GM23248 (cell line): ENCODE measurements around the gene RAD51B.

Experiments used
- EZH2 ChIP-seq: fragments of 200-600 bp; sonication (generic); IDR thresholded peaks from 2 replicates; pipeline ENCODE4 v1.6.1; 2018; ENCODE audit warnings: antibody characterized with exemption, mild to moderate bottlenecking; ENCODE audit not compliant: insufficient read depth, poor library complexity, severe bottlenecking
- EZH2phosphoT487 ChIP-seq: fragments of 200-600 bp; sonication (generic); IDR thresholded peaks from 2 replicates; pipeline ENCODE4 v1.6.1; 2018; ENCODE audit warnings: antibody characterized with exemption, moderate library complexity, mild to moderate bottlenecking, low read depth; ENCODE audit not compliant: insufficient read depth

GRCh38 chr14:68656452-68656851 lies 836.9 kb downstream of the RAD51B start:
- TF ChIP-seq EZH2phosphoT487, result no peak
- no peak for TF ChIP-seq EZH2
